Activated CD8-positive, alpha-beta memory T cell treated with anti-CD3 and anti-CD28 coated beads, Interleukin-2, amount 50 U/mL, for 4 hours (primary cell): ENCODE measurements around the gene GPC6.

Experiments
- DNase-seq: peaks from one replicate; pipeline ENCODE4 v3.0.0-alpha.2; 2020

GPC6 gene

GRCh38 chr13:94007072-94007471 is 780.5 kb downstream of the GPC6 start:
- no peak for DNase-seq

- no peak for DNase-seq
These were observed 783.1 kb downstream of the GPC6 start for GRCh38 chr13:94009701-94010100.

GRCh38 chr13:94014461-94014860 is 787.9 kb downstream of the GPC6 start:
- no peak for DNase-seq

- DNase-seq, result no peak
These were observed 793.8 kb downstream of the GPC6 start for GRCh38 chr13:94020426-94020825.

- no peak for DNase-seq
These were observed 794.2 kb downstream of the GPC6 start for GRCh38 chr13:94020833-94021232.

GRCh38 chr13:94028234-94028633 is 801.6 kb downstream of the GPC6 start:
- DNase-seq, result no peak

- DNase-seq, result no peak
These were observed 802.0 kb downstream of the GPC6 start for GRCh38 chr13:94028650-94029049.

- no peak for DNase-seq
These were observed 804.0 kb downstream of the GPC6 start for GRCh38 chr13:94030415-94031119.

GRCh38 chr13:94031609-94032008 is 805.0 kb downstream of the GPC6 start:
- DNase-seq, result no peak

GRCh38 chr13:94033098-94033497 is 806.5 kb downstream of the GPC6 start:
- no peak for DNase-seq

- no peak for DNase-seq
These were observed 807.4 kb downstream of the GPC6 start for GRCh38 chr13:94033830-94034642.

GRCh38 chr13:94050039-94050438 is 823.4 kb downstream of the GPC6 start:
- no peak for DNase-seq

GRCh38 chr13:94050686-94051085 is 824.1 kb downstream of the GPC6 start:
- DNase-seq, result no peak

- no peak for DNase-seq
These were observed 827.5 kb downstream of the GPC6 start for GRCh38 chr13:94053986-94054593.

GRCh38 chr13:94056362-94056990 is 829.9 kb downstream of the GPC6 start:
- DNase-seq, result no peak

GRCh38 chr13:94057618-94058186 is 831.1 kb downstream of the GPC6 start:
- DNase-seq, result no peak

- no peak for DNase-seq
These were observed 832.3 kb downstream of the GPC6 start for GRCh38 chr13:94058821-94059360.

GRCh38 chr13:94061301-94061700 is 834.7 kb downstream of the GPC6 start:
- no peak for DNase-seq

- no peak for DNase-seq
These were observed 836.5 kb downstream of the GPC6 start for GRCh38 chr13:94063096-94063495.

GRCh38 chr13:94063848-94064247 is 837.2 kb downstream of the GPC6 start:
- DNase-seq, result no peak

GRCh38 chr13:94065741-94066140 is 839.1 kb downstream of the GPC6 start:
- DNase-seq, result no peak

GRCh38 chr13:94073007-94073744 is 846.6 kb downstream of the GPC6 start:
- DNase-seq, result no peak
